Measurements from ENCODE around the gene SLC4A1AP.

The SLC4A1AP gene

DNA sequence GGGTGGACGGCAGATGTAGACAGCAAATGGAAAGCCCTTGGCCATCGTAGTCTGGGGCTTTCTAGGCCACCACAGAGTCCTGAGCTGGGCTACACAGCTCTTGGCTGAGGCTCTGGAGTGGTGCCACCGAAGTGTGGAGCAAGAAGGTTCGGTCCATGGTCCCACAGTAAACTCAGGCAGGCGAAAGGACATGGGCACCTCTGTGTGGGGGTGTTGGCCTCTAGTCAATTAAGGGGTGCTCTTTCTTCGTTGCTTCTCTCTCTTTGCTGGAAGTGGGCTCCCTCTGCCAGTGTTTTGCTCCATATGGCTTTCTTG is 73.2 kb downstream of the SLC4A1AP start:
- H3K4me2 ChIP-seq (ENCODE audit: low read depth, low read length, poor library complexity, severe bottlenecking): no peak overlapping the region
- no peak overlapping the region for H2AFZ ChIP-seq (ENCODE audit: low read length)
- H3K79me2 ChIP-seq (ENCODE audit: insufficient read depth, low read length): no peaks in the 10 kb centered on the region
- H3K27me3 ChIP-seq (ENCODE audit: insufficient read depth, low read length, poor library complexity, severe bottlenecking): no peaks in the 10 kb centered on the region
- no peaks in the 10 kb centered on the region for H3F3A ChIP-seq (ENCODE audit: low read depth)
- no peak overlapping the region for H3K4me3 ChIP-seq (ENCODE audit: low read length, poor library complexity, severe bottlenecking)
- H3K36me3 ChIP-seq (ENCODE audit: insufficient read depth, low read length): no peaks in the 10 kb centered on the region
- no peak overlapping the region for H3K9ac ChIP-seq (ENCODE audit: low read depth, low read length, poor library complexity, severe bottlenecking)
- no peaks in the 10 kb centered on the region for H3K4me1 ChIP-seq (ENCODE audit: insufficient read depth, low read length, poor library complexity, severe bottlenecking)
- no peaks in the 10 kb centered on the region for H4K20me1 ChIP-seq (ENCODE audit: insufficient read depth, low read length, poor library complexity, severe bottlenecking)
- no peaks in the 10 kb centered on the region for H3K9me2 ChIP-seq (replicated peaks; ENCODE audit: low read depth, low read length)
- H3K9me3 ChIP-seq (ENCODE audit: insufficient read depth, low read depth, low read length): no peaks in the 10 kb centered on the region
- TF ChIP-seq, protein P1, sequence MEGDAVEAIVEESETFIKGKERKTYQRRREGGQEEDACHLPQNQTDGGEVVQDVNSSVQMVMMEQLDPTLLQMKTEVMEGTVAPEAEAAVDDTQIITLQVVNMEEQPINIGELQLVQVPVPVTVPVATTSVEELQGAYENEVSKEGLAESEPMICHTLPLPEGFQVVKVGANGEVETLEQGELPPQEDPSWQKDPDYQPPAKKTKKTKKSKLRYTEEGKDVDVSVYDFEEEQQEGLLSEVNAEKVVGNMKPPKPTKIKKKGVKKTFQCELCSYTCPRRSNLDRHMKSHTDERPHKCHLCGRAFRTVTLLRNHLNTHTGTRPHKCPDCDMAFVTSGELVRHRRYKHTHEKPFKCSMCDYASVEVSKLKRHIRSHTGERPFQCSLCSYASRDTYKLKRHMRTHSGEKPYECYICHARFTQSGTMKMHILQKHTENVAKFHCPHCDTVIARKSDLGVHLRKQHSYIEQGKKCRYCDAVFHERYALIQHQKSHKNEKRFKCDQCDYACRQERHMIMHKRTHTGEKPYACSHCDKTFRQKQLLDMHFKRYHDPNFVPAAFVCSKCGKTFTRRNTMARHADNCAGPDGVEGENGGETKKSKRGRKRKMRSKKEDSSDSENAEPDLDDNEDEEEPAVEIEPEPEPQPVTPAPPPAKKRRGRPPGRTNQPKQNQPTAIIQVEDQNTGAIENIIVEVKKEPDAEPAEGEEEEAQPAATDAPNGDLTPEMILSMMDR (conservative IDR thresholded peaks at IDR 0.05; ENCODE audit: low read length): no peak
- TF ChIP-seq EZH2phosphoT487 (IDR thresholded peaks at IDR 0.05; ENCODE audit: borderline replicate concordance): no peak

DNA sequence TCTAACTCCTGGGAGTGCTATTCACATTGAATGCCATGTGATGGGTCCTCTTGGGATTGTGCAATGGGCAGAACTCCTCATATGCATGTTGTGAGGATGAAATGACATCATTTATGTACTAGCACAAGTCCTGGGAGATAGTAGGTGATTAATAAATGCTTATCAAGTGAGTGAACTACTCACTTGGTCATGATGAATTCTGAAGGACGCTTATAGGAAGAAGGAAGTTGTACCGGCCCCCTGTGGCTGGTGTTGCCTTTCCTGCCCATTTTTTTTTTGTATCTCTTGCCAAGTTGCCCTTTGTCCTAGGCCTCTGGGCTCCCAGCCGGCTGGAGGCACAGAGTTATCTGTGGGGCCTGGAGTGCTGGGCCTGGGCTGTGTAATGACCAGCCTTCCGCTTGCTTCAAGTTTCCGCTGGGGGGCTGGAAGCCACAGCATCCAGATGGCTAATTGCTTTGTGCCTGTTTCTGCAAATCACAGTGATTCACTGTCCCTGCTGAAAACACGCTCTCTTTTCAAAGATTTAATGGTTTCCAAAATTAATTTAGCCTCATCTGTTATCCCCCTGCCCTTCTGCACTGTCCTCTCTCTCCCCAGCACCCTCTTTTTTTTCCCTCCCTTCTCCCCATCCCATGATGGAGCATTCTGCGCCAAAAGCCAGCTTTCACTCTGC is 74.1 kb downstream of the SLC4A1AP start:
- TF ChIP-seq, protein P1 (conservative IDR thresholded peaks at IDR 0.05; ENCODE audit: low read length): no peak
- TF ChIP-seq EZH2phosphoT487 (IDR thresholded peaks at IDR 0.05; ENCODE audit: borderline replicate concordance): no peak
- Histone ChIP-seq H3K4me1 (ENCODE audit: insufficient read depth, low read length, poor library complexity, severe bottlenecking) (no peaks in the 10 kb centered on the region), H3K79me2 (ENCODE audit: insufficient read depth, low read length) (no peaks in the 10 kb centered on the region), H3K4me3 (ENCODE audit: low read length, poor library complexity, severe bottlenecking) (no peak overlapping the region), H3K4me2 (ENCODE audit: low read depth, low read length, poor library complexity, severe bottlenecking) (no peak overlapping the region), H3K9me2 (replicated peaks; ENCODE audit: low read depth, low read length) (no peaks in the 10 kb centered on the region), H3K9me3 (ENCODE audit: insufficient read depth, low read depth, low read length) (no peaks in the 10 kb centered on the region), H3K9ac (ENCODE audit: low read depth, low read length, poor library complexity, severe bottlenecking) (no peak overlapping the region), H4K20me1 (ENCODE audit: insufficient read depth, low read length, poor library complexity, severe bottlenecking) (no peaks in the 10 kb centered on the region), H3F3A (ENCODE audit: low read depth) (no peaks in the 10 kb centered on the region), H2AFZ (ENCODE audit: low read length) (no peak overlapping the region), H3K27me3 (ENCODE audit: insufficient read depth, low read length, poor library complexity, severe bottlenecking) (no peaks in the 10 kb centered on the region), H3K36me3 (ENCODE audit: insufficient read depth, low read length) (no peaks in the 10 kb centered on the region)

GRCh38 chr2:27738349-27739057 is 74.8 kb downstream of the SLC4A1AP start:
- no peaks in the 10 kb centered on the region for H3K9me2 ChIP-seq (replicated peaks; ENCODE audit: low read depth, low read length)
- no peak for TF ChIP-seq EZH2phosphoT487 (IDR thresholded peaks at IDR 0.05; ENCODE audit: borderline replicate concordance)
- TF ChIP-seq, protein P1 (conservative IDR thresholded peaks at IDR 0.05; ENCODE audit: low read length): no peak
- no peak overlapping the region for H2AFZ ChIP-seq (ENCODE audit: low read length)
- no peak overlapping the region for H3K9ac ChIP-seq (ENCODE audit: low read depth, low read length, poor library complexity, severe bottlenecking)
- H3K79me2 ChIP-seq (ENCODE audit: insufficient read depth, low read length): no peaks in the 10 kb centered on the region
- no peaks in the 10 kb centered on the region for H3F3A ChIP-seq (ENCODE audit: low read depth)
- H3K27me3 ChIP-seq (ENCODE audit: insufficient read depth, low read length, poor library complexity, severe bottlenecking): no peaks in the 10 kb centered on the region
- no peaks in the 10 kb centered on the region for H4K20me1 ChIP-seq (ENCODE audit: insufficient read depth, low read length, poor library complexity, severe bottlenecking)
- H3K4me3 ChIP-seq (ENCODE audit: low read length, poor library complexity, severe bottlenecking): no peak overlapping the region
- H3K36me3 ChIP-seq (ENCODE audit: insufficient read depth, low read length): no peaks in the 10 kb centered on the region
- H3K9me3 ChIP-seq (ENCODE audit: insufficient read depth, low read depth, low read length): no peaks in the 10 kb centered on the region
- H3K4me1 ChIP-seq (ENCODE audit: insufficient read depth, low read length, poor library complexity, severe bottlenecking): no peaks in the 10 kb centered on the region
- H3K4me2 ChIP-seq (ENCODE audit: low read depth, low read length, poor library complexity, severe bottlenecking): no peak overlapping the region
